Right atrium auricular region (tissue), 2 donors: Measurements from ENCODE around the gene UNC13A. TPM values are rescaled to one million over a fixed set of nuclear protein-coding genes. Genes with fewer than 3 reads are reported as not detected.

Experiments used
- DNase-seq: peaks from one replicate; pipeline ENCODE4 v3.0.0-alpha.2; 2019; ENCODE audit warnings: low spot score
- H3K27ac ChIP-seq, 2 donors: fragments of 200-600 bp; sonication (generic); 1 replicate in 1 of 2; 2 replicates in 1 of 2; pipeline ENCODE4 v1.5.1; 2016 to 2019
- H3K27me3 ChIP-seq, 2 donors: fragments of 200-600 bp; sonication (generic); one replicate each; pipeline versions ENCODE4 v1.5.1 to v1.6.0; 2017 to 2019
- H3K36me3 ChIP-seq: fragments of 200-600 bp; sonication (generic); one replicate; pipeline ENCODE4 v1.5.1; 2016
- H3K4me1 ChIP-seq, 2 donors: fragments of 200-600 bp; sonication (generic); one replicate each; pipeline versions ENCODE4 v1.5.1 to v1.6.0; 2017 to 2019
- H3K4me3 ChIP-seq, 2 donors: fragments of 200-600 bp; sonication (generic); 1 replicate in 1 of 2; 2 replicates in 1 of 2; pipeline ENCODE4 v1.5.1; 2017 to 2019; ENCODE audit warnings: mild to moderate bottlenecking in 1 of 2, moderate library complexity in 1 of 2
- H3K9me3 ChIP-seq, 2 donors: fragments of 200-600 bp; sonication (generic); one replicate each; pipeline ENCODE4 v1.5.1; 2019
- CTCF ChIP-seq, 2 donors: fragments of 200-600 bp; sonication (generic); IDR thresholded peaks; one replicate each; pipeline ENCODE4 v1.5.1; 2019; ENCODE audit warnings: antibody characterized with exemption in 2 of 2
- total RNA-seq, 2 donors: library from RNA; depleted of rRNA; stranded (reverse); fragments of >200 nt; gene quantifications; one replicate each; pipeline ENCODE4 v1.1.0, GENCODE V29; 2016

The UNC13A gene
- total RNA-seq, 2 donors from 2014 or later: 0.08 TPM; not detected in 1

DNA sequence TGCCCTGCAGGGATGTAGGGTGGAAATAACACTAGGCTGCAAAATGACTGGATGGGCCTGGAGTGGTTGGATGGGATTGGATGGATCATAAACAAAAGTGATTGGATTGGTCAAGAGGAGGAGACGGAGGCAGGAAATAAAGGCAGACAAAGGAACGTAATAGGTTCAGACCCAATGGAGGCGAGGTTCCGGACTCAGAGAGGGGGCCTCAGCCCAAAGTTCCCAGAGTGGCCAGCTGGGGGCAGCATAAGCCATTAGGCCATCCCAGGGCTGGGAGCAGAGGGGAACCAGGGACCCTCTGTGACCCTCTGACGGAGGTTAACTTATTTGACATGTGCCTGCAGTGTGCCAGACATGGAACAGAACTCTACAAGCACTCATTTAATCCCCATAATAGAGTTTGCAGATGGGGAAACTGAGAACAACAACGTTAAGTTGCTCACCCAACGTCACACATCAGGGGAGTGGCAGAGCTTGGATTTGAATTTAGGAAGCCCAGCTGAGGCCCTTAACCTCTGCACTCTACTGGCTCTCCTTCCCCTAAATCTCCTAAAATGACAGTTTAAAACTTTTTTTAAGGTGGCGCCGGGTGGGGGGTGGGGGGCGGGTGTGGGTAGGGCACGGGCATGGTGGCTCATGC is 15.8 kb upstream of the UNC13A start:
- peak; percentile 52 to 86 for TF ChIP-seq CTCF (IDR thresholded peaks at IDR 0.05)
- Histone ChIP-seq H3K4me1 (no peaks in the 10 kb centered on the region), H3K36me3 (no peaks in the 10 kb centered on the region), H3K4me3 (no peak overlapping the region), H3K27me3 (no peaks in the 10 kb centered on the region), H3K27ac (no peak overlapping the region), H3K9me3 (no peaks in the 10 kb centered on the region)
- peak; percentile 63 for DNase-seq

DNA sequence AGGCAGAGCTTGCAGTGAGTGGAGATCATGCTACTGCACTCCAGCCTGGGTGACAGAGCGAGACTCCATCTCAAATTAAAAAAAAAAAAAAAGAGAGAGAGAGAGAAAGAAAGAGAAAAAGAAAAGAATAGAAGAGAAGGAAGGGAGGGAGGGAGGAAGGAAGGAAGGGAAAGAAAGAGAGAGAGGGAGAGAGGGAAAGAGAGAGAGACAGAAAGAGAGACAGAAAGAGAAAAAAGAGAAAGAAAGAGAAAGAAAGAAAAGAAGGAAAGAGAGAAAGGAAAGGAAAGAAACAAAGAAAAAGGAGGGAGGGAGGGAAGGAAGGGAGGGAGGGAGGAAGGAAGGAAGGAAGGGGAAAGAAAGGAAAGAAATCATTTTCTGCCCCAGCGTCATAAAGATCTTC is 7.0 kb upstream of the UNC13A start:
- no peaks in the 10 kb centered on the region for H3K27me3 ChIP-seq
- no peak for DNase-seq

DNA sequence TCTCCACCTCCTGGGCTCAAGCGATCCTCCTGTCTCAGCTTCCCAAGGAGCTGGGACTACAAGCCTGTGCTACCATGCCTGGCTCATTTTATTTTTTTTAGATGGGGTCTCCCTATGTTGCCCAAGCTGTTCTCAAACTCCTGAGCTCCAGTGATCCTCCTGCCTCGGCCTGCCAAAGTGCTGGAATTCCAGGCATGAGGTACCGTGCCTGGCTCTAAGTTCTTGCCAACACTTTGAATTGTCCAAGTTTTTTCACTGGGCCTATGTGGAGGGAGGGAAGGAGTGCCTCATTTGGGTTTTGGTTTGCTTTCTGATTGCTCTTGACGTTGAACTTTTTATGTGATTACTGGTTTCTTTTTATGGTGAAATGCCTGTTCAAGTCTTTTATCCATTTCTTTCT is 4.4 kb upstream of the UNC13A start:
- Histone ChIP-seq H3K9me3 (no peaks in the 10 kb centered on the region), H3K36me3 (no peaks in the 10 kb centered on the region), H3K4me3 (no peak overlapping the region), H3K4me1 (peaks cover 0 to 10% of the 10 kb centered on the region in 2 donors), H3K27me3 (peaks cover under 1 to 5% of the 10 kb centered on the region in 2 donors), H3K27ac (no peak overlapping the region)
- DNase-seq: no peak
- TF ChIP-seq CTCF (IDR thresholded peaks at IDR 0.05): no peak

More for the DNA sequence above, 7.0 kb upstream of the UNC13A start:
- no peak overlapping the region for H3K4me3 ChIP-seq
- no peaks in the 10 kb centered on the region for H3K9me3 ChIP-seq
- H3K36me3 ChIP-seq: no peaks in the 10 kb centered on the region
- TF ChIP-seq CTCF (IDR thresholded peaks at IDR 0.05): no peak
- H3K4me1 ChIP-seq: no peaks in the 10 kb centered on the region
- H3K27ac ChIP-seq: no peak overlapping the region

- no peak for DNase-seq
- H3K9me3 ChIP-seq: no peaks in the 10 kb centered on the region
- no peak overlapping the region for H3K4me3 ChIP-seq
- peaks cover 0 to 32% of the 10 kb centered on the region in 2 donors for H3K4me1 ChIP-seq
- H3K27ac ChIP-seq: no peak overlapping the region
- no peak for TF ChIP-seq CTCF (IDR thresholded peaks at IDR 0.05)
- H3K27me3 ChIP-seq: peaks cover 16 to 18% of the 10 kb centered on the region in 2 donors
- no peaks in the 10 kb centered on the region for H3K36me3 ChIP-seq
These were observed 870 bp upstream of the UNC13A start for GRCh38 chr19:17688853-17689595.

DNA sequence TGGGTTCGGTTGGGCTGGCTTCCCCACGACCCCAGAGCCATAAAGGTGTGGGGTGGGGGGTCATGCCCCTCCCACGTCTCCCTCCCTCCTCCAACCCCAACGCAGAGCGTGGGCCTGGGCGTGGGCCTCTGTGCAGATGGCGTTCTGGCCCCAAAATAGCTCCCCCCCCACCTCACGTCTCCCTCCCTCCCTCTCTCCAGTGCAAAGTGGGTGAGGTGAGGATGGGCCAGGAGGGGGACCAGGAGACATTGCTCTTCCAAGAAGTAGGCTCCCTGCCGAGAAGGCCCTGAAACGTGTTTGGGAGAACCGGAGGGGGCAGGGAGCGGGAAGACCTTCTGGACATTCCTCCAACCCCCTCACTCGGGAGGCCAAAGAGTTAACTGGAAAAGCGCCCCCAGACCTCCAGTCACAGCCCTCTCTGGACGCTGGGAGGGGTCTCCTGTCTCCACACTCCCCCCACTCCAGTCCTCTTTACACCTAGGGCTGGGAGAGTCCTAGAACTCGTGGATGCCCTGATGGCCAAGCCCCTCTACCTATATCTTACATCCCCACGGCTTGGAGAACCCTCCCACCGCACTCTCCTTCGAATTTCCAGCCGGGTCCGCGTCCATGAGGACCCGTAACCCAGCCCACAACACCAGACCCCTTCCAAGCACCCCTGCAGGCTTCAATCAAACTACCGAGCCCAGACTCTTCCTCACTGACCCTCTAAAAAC is 855 bp downstream of the UNC13A start:
- DNase-seq: no peak
- Histone ChIP-seq H3K4me1 (peaks cover 0 to 32% of the 10 kb centered on the region in 2 donors), H3K4me3 (peak overlapping the region in 1 of 2 donors; percentile 22), H3K36me3 (no peaks in the 10 kb centered on the region), H3K27ac (no peak overlapping the region), H3K9me3 (no peaks in the 10 kb centered on the region), H3K27me3 (peaks cover 16 to 18% of the 10 kb centered on the region in 2 donors)
- no peak for TF ChIP-seq CTCF (IDR thresholded peaks at IDR 0.05)
